Testis (tissue), 2 donors: ENCODE results near the gene PKNOX2.

Experiments
- POLR2A ChIP-seq: fragments of 450-650 bp; IDR thresholded peaks from one replicate; pipeline ENCODE4 v1.6.1; 2017; ENCODE audit warnings: antibody characterized with exemption, mild to moderate bottlenecking, moderate library complexity
- TF ChIP-seq, protein P1 (sequence below), 3 experiments: fragments of 450-650 bp in 2 of 3; fragments of 200-600 bp in 1 of 3; sonication (generic) in 1 of 3; IDR thresholded peaks; one replicate each; pipeline ENCODE4 v1.5.1; 2016 to 2019; ENCODE audit warnings: antibody characterized with exemption in 3 of 3, mild to moderate bottlenecking in 2 of 3, moderate library complexity in 1 of 3

DNA sequence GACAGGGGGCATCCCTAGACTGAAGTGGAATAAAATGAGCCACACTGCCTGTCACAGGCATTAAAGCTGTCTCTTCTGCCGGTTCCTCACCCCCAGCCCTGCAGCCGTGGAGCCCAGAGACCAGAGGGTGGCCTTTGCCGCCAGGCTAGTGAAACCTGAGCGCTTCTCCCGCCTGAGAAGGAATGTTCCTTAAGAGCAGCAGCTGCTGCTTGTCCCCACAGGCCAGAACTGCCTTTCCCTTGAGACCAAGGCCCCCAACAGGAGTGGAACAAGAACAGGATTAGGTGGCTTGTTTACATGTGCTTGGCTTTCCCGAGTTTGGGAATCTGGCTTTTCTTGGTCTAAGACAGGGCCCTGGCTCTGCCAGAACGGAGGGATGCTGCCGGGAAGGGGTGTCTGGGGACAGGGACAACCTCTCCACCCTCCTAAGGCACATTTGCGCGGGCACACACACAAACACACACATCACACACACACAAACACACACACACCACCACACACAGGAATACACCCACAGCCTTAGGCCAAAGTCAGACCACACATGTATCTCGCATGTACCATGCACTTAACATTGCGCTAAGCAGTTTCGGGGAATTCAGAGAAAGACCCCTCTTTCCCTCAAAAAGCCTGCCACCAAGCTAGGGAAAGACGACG, 239.7 kb downstream of the PKNOX2 start:
- TF ChIP-seq, protein P1, sequence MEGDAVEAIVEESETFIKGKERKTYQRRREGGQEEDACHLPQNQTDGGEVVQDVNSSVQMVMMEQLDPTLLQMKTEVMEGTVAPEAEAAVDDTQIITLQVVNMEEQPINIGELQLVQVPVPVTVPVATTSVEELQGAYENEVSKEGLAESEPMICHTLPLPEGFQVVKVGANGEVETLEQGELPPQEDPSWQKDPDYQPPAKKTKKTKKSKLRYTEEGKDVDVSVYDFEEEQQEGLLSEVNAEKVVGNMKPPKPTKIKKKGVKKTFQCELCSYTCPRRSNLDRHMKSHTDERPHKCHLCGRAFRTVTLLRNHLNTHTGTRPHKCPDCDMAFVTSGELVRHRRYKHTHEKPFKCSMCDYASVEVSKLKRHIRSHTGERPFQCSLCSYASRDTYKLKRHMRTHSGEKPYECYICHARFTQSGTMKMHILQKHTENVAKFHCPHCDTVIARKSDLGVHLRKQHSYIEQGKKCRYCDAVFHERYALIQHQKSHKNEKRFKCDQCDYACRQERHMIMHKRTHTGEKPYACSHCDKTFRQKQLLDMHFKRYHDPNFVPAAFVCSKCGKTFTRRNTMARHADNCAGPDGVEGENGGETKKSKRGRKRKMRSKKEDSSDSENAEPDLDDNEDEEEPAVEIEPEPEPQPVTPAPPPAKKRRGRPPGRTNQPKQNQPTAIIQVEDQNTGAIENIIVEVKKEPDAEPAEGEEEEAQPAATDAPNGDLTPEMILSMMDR (IDR thresholded peaks at IDR 0.05): no peak
- TF ChIP-seq POLR2A: no peak
